Superior temporal gyrus (tissue), 1 donor: ENCODE measurements around the gene GALNS.

ENCODE experiments used
- DNase-seq: peaks from one replicate; pipeline ENCODE4 v3.0.0-alpha.2; 2016; ENCODE audit errors: extremely low spot score

Gene GALNS

DNA sequence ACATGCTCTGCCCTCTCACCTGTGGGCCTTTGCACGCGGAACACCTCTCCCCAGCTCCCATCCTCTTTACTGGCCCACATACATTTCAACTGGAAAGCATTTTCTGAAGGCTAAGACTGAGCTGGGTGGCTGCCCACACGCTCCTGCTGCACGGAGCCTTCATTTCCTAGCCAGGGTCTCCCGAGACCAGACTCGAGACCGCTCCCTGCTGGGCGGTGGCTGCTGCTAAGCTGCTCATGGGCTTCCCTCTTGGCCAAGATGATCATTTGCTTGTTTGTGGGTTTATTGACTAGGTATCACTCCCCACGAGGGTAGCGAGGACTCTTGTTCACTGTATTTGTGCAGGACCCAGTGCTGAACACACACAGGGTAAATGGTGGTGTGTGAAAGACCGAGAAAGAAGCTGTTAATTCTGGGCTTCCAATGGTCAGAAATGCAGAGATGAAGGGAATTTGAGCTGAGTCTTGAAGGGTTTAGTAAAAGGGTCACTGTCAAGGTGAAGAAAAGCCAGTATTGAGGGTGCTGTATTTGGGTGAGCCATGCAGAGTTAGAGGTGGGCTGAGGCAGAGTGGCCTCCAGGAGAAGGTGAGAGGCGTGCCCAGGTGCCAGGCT is 1.1 kb upstream of the GALNS start:
- DNase-seq = peak; percentile 88

- DNase-seq = no peak
Observed at GRCh38 chr16:88856122-88856827, 472 bp downstream of the GALNS start.

- no peak for DNase-seq
Observed at GRCh38 chr16:88855736-88856121, 1.0 kb downstream of the GALNS start.

DNA sequence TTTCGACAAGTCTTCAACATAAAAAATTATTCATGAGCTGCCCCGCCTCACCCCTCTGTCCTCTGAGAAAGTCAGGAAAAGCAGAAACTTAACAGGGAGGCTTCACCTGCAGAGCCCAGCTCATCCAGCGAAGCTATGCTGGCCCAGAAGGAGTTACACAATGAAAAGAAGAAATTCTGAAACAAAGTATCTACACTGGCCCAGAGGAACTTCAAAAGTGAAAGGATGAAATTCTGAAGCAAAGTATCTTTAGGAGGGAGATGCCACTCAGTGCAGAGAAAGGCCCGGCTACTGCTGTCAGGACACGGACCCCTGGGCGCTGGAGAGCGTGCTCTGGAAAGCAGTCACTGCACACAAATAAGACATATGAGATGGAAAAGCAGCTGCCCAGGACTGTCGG is 1.6 kb downstream of the GALNS start:
- DNase-seq = peak; percentile 9

- no peak for DNase-seq
Observed at GRCh38 chr16:88854306-88855111, 2.2 kb downstream of the GALNS start.

DNA sequence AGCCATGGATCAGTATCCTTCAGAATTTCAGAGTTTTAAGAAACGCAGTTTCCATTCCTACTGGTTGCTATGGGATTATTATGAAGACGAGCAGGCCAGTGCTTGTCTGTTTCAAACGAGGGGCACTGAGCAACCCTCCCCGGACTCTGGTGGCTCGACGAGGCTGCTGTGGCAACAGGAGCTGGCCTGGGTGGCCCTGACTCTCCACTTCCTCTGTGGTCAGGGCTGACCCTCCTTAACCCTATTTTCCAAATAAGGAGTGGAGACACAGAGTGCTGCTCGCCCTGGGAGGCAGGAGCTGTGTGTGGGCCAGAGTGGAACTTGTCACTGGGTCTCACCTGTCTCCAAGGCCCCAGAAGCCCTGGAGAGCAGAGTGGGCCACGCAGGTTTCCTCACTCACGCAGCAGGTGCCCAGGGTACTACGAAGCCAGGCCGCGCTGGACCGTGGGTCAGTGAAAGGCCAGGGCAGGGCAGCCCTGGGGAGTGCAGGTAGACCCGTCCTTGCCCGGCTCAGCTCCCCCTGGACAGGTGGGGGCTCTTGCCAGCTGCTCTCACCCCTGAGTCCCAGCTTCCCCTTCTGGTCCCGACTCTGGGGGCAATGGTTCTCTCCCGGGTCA is 3.3 kb downstream of the GALNS start:
- no peak for DNase-seq

GRCh38 chr16:88851616-88852015 is 5.1 kb downstream of the GALNS start:
- DNase-seq = no peak

DNA sequence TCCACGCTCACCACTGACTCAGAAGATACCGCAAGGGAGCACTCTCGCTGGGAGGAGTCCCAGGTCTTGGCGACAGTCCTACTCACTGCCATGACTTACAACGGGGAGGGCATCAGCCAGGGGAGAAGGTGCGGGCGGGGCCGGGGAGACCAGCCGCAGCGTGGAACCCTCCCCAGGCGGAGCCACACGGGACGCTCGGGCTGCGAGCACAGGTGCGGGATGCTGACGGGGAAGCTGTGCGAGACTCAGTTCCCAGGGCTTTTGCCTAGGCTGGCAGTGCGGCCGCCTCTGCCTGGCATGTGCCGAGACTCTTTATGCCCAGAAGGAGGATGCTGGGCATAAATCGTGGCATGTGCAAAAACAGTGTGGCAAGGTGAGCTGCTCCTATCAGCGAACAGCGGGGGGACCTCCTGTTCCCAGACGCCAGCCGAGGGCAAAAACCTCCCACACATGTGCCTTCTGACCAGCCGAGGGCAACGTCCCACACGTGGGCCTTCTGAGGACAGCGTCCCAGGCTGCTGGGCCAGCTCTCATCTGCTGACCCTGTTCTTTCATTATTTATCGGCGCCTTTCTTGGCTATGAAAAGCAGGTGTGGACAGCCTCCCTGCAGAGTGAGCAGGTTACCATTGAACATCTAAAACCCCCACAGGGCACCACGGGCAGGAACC is 6.1 kb downstream of the GALNS start:
- no peak for DNase-seq

- no peak for DNase-seq
Observed at GRCh38 chr16:88848557-88848956, 8.2 kb downstream of the GALNS start.

GRCh38 chr16:88847654-88848053 is 9.1 kb downstream of the GALNS start:
- no peak for DNase-seq

- no peak for DNase-seq
Observed at GRCh38 chr16:88846088-88846487, 10.7 kb downstream of the GALNS start.

GRCh38 chr16:88844419-88845036 is 12.2 kb downstream of the GALNS start:
- peak; percentile 8 for DNase-seq

- DNase-seq = no peak
Observed at GRCh38 chr16:88843256-88843655, 13.5 kb downstream of the GALNS start.

DNA sequence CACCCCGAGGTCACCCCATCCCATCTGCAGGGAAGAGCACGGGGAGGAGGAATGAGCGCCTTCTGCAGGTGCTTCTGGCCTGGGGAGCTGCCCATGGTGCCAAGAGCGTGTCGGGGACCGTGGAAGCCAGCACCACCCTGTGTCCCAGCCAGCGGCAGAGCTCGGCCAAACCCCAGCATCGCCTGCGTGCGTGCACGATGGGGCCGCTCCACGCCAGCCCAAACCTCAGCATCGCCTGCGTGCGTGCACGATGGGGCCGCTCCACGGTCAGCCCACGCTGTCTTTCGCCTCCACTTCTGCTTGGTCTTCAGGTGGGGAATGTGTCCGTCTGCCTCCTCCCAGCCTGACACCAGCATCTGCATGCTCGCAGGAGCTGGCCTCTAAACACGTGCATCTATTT is 13.9 kb downstream of the GALNS start:
- DNase-seq = no peak

DNA sequence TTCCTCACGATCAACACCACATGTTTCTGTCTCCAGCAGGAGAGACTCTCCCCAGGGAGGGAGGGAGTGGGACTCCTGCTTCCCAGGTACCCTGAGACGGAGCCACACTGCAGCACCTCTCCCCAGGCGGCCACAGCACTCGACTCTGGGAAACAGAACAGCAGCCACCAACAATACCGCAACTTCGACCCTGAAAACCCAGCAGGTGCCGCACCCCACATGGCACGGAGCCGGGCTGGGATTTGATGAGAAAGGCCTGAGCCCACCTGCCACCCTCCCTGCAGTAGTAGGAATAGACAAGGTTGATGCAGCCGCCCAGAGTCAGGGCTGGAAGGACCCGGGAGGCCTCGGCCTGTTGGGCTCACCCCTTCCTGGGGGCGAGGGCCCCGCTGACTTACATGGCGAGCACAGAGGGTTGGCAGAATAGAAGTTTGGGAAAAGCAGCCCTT is 14.4 kb downstream of the GALNS start:
- DNase-seq = no peak

- DNase-seq = no peak
Observed at GRCh38 chr16:88841521-88842307, 15.0 kb downstream of the GALNS start.

GRCh38 chr16:88840600-88841215 is 16.0 kb downstream of the GALNS start:
- no peak for DNase-seq

- no peak for DNase-seq
Observed at GRCh38 chr16:88839745-88840599, 16.8 kb downstream of the GALNS start.

DNA sequence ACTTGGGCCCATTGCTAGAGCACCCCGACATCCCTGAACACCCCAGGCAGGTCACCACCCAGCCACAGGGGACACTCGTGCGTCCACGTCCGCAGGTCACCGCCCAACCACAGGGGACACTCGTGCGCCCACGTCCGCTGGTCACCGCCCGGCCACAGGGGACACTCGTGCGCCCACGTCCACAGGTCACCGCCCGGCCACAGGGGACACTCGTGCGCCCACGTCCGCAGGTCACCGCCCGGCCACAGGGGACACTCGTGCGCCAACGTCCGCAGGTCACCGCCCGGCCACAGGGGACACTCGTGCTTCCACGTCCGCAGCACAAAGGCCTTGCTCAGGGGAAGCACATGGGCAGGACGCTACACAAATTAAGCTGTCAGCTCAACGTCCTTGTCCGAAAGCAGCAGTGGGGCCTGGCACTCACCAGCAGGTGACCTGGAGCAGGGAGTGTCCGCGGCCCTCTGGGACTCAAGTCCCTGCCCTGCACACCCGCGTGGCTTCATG is 17.7 kb downstream of the GALNS start:
- no peak for DNase-seq
